HG03558 (cell line): Measurements from ENCODE around the gene NAALADL2.

ENCODE experiments used
- ATAC-seq: cut with Tn5 transposase; IDR thresholded peaks from one replicate; pipeline ENCODE4 v1.9.1; 2021; ENCODE audit warnings: moderate number of reproducible peaks; ENCODE audit not compliant: unreplicated experiment; ENCODE audit errors: extremely low read depth

Gene NAALADL2

GRCh38 chr3:175278680-175279079, 419.5 kb downstream of the NAALADL2 start:
- no peak for ATAC-seq

DNA sequence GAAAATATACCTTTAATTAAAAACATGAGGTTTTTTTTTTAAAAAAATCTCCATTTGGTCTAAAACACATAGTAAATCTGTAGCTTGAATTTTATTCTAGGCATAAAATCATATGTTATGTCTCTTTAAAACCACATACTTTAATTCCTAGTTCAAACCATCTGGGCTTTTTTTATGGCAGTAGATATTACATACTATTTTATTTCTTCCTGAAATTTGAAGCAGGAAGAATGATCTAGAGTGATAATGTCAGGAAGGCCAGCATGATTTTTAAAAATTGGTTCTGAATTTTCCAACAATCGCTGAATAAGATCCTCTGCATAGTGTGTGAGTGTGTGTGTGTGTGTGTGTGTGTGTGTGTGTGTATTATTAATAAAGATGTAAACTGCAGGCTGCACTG, 420.3 kb downstream of the NAALADL2 start:
- ATAC-seq = no peak

DNA sequence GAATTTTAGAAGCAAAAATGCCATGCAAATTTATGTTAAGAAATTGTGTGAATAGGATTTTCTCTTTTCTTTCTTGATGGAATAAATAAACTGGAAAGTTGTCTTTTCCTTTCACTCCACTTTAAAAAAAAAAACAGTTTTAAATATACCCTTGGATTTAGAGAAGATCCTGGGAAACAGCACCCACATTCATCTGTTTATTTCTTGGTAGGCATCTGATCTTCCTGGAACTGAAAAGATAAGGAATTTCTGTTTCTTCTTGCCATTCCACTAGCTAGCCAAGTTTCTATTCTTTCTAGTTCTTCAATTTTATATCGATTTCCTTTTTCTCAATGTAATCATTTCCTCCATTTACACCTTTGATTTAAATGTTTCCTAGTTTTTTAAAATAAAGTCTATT, 420.8 kb downstream of the NAALADL2 start:
- no peak for ATAC-seq

DNA sequence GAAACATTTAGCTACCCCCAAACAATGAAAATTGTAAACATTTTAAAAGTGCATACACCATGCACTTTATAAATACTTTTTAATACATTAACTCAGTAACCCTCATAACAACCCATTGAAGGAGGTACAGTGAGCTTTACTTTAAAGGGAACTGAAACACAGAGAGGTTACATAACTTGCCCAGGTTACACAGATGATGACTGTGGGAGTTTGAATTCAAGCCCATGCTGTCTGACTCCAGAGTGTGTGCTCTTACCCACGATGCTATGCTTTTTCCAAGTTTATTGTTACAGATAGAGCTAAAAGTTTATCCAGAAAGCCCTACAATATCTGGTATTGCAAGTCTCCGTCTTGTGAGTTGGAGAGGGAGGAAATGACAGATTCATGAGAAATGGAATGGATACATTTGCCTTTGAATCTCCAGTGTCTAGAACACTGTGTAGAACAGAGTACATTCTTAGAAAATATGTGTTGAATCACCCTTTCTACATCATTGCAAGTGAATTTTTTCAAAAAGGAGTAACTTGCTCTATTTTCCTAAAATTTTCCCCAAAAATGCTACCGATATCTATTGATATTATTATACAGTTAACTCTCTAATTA, 428.3 kb downstream of the NAALADL2 start:
- ATAC-seq = peak; percentile 97

GRCh38 chr3:175288621-175289020, 429.5 kb downstream of the NAALADL2 start:
- ATAC-seq = no peak

DNA sequence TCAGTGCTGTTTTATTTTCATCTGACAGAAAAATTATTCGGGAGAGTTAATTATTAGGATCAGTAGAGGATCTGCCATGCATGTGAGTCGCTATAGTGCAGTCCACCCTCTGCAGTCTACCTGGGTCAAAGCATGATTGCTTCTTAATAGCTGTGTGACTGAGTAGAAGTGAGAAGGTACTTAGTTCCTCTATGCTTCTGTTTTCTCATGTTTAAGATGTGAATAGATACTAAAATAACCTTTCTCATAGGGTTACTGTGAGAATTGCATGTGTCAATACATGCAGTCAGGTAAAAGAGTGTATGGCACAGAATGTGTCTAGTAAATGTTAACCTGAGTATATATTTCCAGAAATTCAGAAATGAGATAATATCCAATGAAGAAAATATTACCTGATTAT, 435.7 kb downstream of the NAALADL2 start:
- no peak for ATAC-seq

- ATAC-seq = no peak
These were observed 436.4 kb downstream of the NAALADL2 start for GRCh38 chr3:175295248-175296130.

DNA sequence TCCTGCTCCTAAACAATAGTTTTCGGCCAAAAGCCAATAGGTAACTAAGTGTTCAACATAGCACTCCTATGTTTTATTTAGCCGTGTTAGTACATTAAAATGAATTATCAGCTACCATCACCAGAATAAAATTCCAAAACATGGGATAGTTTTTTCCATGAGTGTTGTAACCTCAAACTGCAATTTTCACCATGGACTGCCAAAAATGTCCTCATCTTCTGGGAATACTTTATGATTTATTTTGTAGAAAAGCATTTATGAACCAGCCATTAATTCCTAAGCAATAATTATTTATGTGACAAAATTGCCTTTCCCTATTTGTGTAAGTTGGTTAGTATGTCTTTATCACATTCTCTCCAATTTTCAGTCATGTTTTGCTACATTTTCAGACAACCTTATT, 438.1 kb downstream of the NAALADL2 start:
- ATAC-seq = no peak

DNA sequence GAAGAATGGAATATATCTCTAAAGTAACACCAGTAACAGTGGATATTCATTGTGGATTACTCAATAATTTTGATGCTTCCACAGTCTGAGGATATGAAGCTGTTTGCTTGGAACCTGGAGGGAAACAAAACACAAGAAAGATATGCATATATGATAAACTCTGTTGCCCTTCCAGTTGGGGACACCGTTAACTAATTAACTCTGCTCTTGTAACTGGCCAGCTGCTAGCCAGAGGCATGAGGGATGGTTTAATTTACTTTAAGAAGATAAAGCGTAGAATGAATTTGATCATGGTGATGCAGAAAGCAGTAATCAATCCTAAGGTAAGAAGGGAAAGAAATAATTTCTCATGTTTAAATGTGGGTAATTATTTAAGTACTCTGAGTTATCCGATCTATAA, 442.6 kb downstream of the NAALADL2 start:
- no peak for ATAC-seq

DNA sequence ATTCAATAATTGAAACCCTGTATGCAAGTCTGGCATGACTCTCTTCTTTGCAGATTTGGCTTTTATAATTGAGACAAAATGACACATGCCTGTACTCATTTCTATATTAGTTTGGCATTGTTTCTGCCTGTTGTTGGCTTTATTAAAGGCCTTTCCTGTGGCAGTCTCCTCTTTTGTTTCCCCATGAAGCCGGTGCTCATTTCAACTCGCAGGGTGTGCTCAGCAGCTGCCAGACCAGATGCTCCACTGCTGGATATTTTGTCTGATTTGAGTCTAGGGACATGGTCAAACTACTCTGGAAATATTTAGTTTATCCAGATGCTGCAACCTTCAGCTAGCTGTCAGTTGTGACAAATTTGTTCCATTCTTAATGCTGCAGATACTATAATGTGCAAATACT, 445.3 kb downstream of the NAALADL2 start:
- ATAC-seq = no peak

DNA sequence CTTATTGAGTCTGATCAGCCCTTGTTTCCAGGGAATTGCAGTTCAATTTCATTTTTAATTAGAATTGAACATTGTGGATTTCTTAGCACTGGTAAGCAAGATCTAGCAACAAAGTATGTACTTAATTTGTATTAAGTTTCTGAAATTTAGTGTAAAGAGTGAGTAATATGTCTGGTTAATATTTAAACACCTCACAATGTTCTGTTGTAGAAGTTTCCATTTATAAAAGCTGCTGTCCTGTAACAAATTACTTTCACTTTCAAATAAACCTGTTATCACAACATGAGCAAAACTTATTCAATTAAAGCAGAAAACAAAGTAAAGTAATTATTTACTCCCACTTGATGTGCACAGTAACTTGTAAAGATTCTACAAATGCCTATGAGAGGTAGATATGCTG, 448.5 kb downstream of the NAALADL2 start:
- ATAC-seq = peak; percentile 48

DNA sequence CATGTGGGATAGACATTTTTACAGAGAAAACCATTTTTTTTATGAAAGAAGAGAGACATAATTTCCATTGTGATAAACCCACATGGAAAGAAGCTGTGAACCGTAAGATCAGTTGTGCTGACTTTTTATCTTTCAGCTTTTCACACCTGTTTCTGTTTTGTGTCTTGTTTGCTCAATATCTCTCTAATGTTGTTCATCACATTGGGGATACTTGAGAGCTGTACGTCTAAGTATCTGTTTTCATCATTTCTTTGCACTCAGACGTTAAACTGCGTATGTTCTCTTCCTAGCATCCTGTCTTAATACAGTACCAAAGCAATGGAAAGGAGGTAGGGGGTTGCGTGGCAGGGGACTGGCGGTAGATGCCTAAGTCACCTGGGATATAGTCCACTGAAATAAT, 449.0 kb downstream of the NAALADL2 start:
- ATAC-seq = no peak

GRCh38 chr3:175310046-175310445, 450.9 kb downstream of the NAALADL2 start:
- no peak for ATAC-seq

DNA sequence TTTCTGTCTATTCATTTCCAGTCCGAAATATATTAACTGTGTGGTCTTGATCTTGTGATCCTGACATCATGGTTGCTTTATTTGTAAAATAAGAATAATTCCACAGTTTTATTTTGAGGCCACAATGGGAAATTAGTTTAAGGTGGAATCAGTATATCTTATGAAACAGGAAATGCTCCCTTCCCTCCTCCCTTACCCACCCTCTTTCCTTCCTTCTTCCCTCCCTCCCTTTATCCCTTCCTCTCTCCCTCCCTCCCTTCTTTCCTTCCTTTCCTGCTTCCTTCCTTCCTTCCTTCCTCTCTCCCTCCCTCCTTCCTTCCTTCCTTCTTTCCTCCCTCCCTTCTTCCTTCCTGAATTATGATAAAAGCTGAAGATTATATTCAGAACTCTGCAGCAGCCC, 452.3 kb downstream of the NAALADL2 start:
- ATAC-seq = no peak

DNA sequence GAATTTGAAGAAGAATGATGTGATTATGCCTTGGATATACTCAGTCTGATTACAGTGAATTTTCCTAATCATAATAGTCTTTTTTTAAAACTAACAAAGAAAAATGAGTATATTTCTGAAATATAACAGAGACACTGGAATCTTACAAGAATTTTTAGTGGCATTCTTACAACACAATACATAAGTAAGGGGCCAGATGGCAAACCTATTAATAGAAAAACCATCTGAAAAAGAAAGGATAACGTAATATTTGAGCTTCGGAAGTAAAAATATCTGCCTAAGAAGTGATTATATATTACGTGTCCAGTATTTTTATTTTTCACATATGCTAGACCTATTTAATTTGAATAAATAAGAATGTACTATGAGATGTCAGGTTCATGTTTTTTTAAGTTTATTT, 452.8 kb downstream of the NAALADL2 start:
- ATAC-seq = no peak

DNA sequence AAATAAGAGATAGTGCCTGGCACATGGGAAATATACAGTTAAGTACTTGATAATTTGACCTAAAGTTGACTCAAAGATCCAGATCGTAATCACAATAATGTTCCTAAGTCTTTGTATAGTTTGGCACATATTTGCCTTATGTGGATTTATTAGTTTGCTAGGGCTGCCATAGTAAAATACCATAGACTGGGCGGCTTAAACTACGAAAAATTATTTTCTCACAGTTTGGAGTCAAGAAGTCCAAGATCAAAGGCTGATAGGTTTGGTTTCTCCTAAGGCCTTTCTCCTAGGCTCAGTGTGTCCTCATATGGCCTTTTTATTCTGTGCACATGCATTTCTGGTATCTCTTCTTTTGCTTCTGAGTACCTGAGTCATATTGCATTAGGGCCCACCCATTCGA, 453.7 kb downstream of the NAALADL2 start:
- no peak for ATAC-seq

GRCh38 chr3:175316799-175317198, 457.7 kb downstream of the NAALADL2 start:
- no peak for ATAC-seq

DNA sequence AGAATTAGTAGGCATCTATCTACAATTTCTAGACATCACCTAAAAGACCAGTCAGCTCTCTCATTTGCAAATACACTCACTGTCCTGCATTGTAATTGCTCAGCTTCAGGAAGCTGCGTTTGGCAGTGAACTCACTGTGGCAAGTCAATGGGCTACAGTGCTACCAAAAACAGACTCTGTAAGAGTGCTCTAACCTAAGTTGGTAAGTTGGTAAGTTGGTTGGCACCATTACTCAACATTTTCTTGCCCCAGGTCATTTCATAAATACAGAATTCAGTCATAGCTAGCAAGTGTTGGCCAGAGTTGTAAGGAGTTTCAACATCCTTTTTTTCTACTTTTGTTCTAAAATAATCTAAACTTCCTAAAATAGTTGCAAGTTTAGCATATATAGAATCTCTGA, 466.3 kb downstream of the NAALADL2 start:
- no peak for ATAC-seq

GRCh38 chr3:175326041-175326440, 466.9 kb downstream of the NAALADL2 start:
- ATAC-seq = no peak

- no peak for ATAC-seq
These were observed 470.2 kb downstream of the NAALADL2 start for GRCh38 chr3:175329373-175329772.

- no peak for ATAC-seq
These were observed 476.1 kb downstream of the NAALADL2 start for GRCh38 chr3:175335229-175335628.
